ENCODE measurements around the gene GNG12. TPM values are rescaled to one million over a fixed set of nuclear protein-coding genes. Genes with fewer than 3 reads are reported as not detected.

The GNG12 gene
- total and polyA plus RNA-seq, 11 donors = 7.7 to 80.2 (median 44.6) TPM

GRCh38 chr1:67809887-67810286 is 23.4 kb downstream of the GNG12 start:
- DNase-seq = no peak
- Histone ChIP-seq H3K4me3 (no peak overlapping the region), H3K27ac (no peak overlapping the region), H3K9me3 (peaks cover 0 to 14% (median 0%) of the 10 kb centered on the region in 12 donors), H3K27me3 (no peaks in the 10 kb centered on the region), H3K36me3 (no peaks in the 10 kb centered on the region), H3K4me1 (peaks cover 0 to 40% (median 28%) of the 10 kb centered on the region in 12 donors)
- intact Hi-C loops (cut with DNase I) = no loop called here
- TF ChIP-seq POLR2A (IDR thresholded peaks at IDR 0.05) (no peak), CTCF (IDR thresholded peaks at IDR 0.05) (no peak)
- 91 to 96% (median 92%) methylated on average over 4 of the region's 4 CpGs for WGBS, 4 donors
- no peak for ATAC-seq

- H3K27me3 ChIP-seq = no peaks in the 10 kb centered on the region
- no peak for ATAC-seq
- peaks cover 0 to 14% (median 0%) of the 10 kb centered on the region in 12 donors for H3K9me3 ChIP-seq
- no peaks in the 10 kb centered on the region for H3K36me3 ChIP-seq
- DNase-seq = no peak
- intact Hi-C loops (cut with DNase I) = no loop called here
- no peak overlapping the region for H3K27ac ChIP-seq
- no peak overlapping the region for H3K4me3 ChIP-seq
- peaks cover 0 to 35% (median 26%) of the 10 kb centered on the region in 12 donors for H3K4me1 ChIP-seq
- no peak for TF ChIP-seq CTCF (IDR thresholded peaks at IDR 0.05)
- no peak for TF ChIP-seq POLR2A (IDR thresholded peaks at IDR 0.05)
Measured at GRCh38 chr1:67807282-67807681, 26.0 kb downstream of the GNG12 start.

- peaks cover 0 to 14% (median 0%) of the 10 kb centered on the region in 12 donors for H3K9me3 ChIP-seq
- ATAC-seq (no peak), DNase-seq (no peak)
- WGBS, 4 donors = 85 to 87% (median 86%) methylated on average over 2 of the region's 2 CpGs
- H3K36me3 ChIP-seq = no peaks in the 10 kb centered on the region
- no peak overlapping the region for H3K4me3 ChIP-seq
- no peak overlapping the region for H3K27ac ChIP-seq
- intact Hi-C loops (cut with DNase I) = no loop called here
- TF ChIP-seq POLR2A (IDR thresholded peaks at IDR 0.05) = no peak
- no peak for TF ChIP-seq CTCF (IDR thresholded peaks at IDR 0.05)
- no peaks in the 10 kb centered on the region for H3K27me3 ChIP-seq
- peaks cover 0 to 26% (median 18%) of the 10 kb centered on the region in 12 donors for H3K4me1 ChIP-seq
Measured at GRCh38 chr1:67804710-67805109, 28.6 kb downstream of the GNG12 start.

GRCh38 chr1:67803380-67804279 is 29.6 kb downstream of the GNG12 start:
- intact Hi-C loops (cut with DNase I) = no loop called here
- 48 to 52% (median 48%) methylated on average over 7 of the region's 7 CpGs for WGBS, 4 donors
- H3K36me3 ChIP-seq = no peaks in the 10 kb centered on the region
- H3K9me3 ChIP-seq = peaks cover 0 to 8% (median 0%) of the 10 kb centered on the region in 12 donors
- no peaks in the 10 kb centered on the region for H3K27me3 ChIP-seq
- peaks cover 0 to 26% (median 18%) of the 10 kb centered on the region in 12 donors for H3K4me1 ChIP-seq
- H3K4me3 ChIP-seq = no peak overlapping the region
- TF ChIP-seq POLR2A (IDR thresholded peaks at IDR 0.05) = no peak
- no peak for TF ChIP-seq CTCF (IDR thresholded peaks at IDR 0.05)
- ATAC-seq (peak in 3 of 4 donors; percentile 60 to 79 (median 61)), DNase-seq (no peak)
- H3K27ac ChIP-seq = peak overlapping the region in 1 of 12 donors; percentile 1

All from heart left ventricle (tissue), 16 donors.